GM18502 (cell line): ENCODE measurements around the gene CHRM3.
"Not testable (repeated sequence)": the region's sequence is repeated elsewhere in the genome, so short reads cannot be mapped to it uniquely, and the experiment has no call there.

ENCODE experiments used
- ATAC-seq: cut with Tn5 transposase; IDR thresholded peaks from one replicate; pipeline ENCODE4 v1.9.1; 2021; ENCODE audit warnings: mild to moderate bottlenecking; ENCODE audit not compliant: unreplicated experiment, poor library complexity

The CHRM3 gene

DNA sequence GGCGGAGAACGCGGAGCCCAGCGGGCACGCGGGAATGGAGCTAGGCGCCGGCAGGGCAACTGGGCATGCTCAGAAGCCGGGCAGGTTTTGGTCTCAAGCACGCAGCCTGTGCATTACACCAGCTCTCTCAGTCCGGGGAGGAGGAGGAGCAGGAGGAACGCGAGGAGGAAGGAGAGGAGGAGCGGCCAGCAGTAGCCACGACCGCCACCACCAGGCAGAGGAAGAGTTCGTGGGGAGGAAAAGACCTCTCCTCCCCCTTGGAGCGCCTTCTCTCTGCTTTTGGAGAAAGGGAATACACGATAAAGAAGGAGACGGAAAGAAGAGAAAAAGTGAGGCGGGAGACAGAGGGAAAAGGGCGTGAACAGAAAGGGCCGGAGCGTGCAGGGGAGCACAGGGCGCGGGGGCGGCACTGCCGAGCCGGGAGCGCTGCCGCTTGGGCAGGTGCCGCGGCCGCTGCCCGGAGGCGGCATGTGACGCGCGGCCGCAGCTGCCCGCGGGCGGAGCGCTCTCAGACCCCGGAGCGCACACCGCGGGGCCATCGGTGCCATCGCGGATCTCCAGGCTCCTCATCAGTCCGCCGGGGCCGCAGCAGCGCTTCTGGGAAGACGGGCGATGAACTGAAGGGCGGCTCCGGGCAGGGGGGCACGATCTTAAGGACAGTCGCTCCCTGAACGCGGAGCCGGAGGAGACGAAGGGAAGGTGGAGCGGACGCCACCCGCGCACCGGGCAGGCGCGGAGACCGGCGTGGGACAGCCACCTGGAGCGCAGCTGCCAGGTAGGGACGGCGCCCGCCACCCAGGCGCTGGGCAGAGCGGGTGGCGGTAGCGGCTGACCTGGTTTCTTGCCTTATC, at the start of gene CHRM3:
CHRM3 (plus strand) TSS at position 116 of the 851 bp plus-strand sequence. CDS start 520,884 bp downstream, outside the sequence.
- ATAC-seq, result no peak

DNA sequence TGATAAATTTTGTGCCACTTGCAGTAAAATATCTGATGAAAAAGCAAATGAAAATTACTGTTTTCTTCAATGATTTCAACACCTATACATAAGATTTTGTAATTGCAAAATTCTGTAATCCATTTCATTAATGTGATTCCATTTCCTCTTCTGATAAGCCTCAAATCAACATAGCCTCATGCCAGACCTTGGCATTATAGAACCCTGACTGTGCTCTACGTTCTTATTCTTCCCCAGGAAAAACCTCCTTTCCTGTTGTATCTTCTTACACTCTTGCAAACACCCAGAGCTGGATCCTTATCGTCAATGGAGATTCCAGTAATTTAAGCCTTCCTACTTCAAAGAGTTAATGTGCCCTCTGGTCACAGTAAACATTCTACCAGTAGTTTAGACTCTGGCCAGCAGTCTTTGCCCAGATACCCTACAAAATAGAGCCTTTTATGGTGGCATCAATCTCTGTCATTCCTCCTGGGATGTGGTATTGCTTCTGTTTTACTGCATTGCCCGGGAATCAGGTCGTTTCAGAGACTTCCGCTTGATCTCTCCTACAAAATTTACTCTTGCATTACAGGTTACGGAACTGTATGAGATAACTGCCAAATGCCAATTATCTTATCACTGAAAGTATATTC, 48.5 kb upstream of the CHRM3 start:
- no peak for ATAC-seq

DNA sequence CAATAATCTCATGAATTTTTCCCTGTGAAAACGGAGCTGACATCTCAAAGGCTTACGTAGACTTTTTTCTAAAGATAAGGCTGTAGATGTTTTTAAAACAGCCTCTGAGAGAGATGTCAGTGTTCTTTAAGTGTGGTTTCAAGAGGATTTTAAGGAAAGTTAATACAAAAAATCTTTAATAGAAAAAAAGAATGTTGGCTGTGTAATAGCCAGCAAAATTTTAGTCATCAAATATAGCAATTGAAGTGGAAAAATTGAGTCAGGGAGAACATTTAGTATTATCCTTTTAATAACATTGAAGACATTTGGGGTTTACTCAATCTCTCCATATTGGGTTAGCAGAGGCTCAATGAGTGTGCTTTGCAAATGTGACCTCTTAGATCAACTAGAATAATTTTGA, 38.6 kb upstream of the CHRM3 start:
- no peak for ATAC-seq

DNA sequence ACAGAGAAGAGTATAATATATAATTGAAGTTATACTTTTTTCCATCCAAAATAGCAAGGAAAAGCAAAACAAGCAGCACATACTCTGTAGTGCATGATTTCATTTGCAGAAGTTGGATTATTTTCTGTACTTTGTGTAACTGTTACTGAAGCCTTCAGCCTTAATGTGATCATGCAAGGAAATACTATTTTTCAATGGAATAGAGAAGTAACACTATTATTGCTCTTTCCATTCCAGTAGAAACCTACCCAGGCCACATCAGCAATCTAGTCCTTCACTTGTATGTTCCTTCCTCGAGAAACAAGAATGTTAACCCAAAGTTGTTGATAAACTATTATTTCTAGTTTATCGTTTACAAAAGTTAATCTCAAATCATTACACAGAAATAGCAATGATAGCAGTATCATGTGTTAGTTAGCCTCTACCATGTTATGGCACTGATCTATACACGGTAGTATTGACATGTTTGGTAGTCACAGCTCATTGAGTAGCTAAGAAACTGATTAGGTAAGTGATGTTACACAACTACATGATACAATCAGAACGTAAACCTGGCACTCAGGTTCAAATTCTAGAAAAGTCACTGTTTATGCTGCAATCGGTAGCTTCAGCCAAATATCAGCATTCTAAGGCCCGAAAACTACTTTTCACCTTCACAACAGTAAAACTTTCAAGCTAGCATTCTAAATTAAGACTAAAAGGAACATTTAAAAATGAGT, 37.6 kb upstream of the CHRM3 start:
- ATAC-seq, result no peak

DNA sequence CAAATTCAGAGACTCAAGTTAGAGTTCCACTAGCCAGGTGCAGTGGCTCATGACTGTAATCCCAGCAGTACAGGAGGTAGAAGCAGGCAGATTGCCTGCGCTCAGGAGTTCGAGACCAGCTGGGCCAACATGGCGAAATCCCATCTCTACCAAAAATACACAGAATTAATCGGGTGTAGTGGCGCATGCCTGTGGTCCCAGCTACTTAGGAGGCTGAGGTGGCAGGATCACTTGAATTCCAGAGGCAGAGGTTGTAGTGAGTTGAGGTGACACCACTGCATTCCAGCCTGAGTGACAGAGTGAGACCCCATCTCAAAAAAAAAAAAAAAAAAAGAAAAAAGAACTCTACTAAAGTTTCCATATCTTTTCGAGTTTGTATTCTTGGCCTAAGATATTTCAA, 36.7 kb upstream of the CHRM3 start:
- no peak for ATAC-seq

DNA sequence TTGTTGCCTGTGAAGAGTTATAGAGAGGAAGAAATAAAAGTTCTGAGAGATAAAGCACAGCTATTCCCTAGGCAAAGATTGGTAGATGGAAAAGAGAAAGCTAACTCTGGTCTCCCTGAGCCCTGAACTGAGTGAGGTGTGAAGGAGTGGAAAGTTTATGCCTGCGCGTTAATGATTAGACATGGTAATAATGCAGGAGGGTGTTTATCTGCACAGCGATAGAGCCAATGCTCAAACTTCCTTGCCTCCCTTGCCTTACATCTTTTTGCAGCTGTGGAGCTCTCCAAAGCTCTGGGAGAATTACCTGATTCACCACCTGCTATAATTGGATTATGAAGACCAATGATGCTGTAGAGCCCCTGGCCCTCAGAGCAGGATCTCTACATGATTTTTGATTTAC, 32.8 kb upstream of the CHRM3 start:
- ATAC-seq, result no peak

DNA sequence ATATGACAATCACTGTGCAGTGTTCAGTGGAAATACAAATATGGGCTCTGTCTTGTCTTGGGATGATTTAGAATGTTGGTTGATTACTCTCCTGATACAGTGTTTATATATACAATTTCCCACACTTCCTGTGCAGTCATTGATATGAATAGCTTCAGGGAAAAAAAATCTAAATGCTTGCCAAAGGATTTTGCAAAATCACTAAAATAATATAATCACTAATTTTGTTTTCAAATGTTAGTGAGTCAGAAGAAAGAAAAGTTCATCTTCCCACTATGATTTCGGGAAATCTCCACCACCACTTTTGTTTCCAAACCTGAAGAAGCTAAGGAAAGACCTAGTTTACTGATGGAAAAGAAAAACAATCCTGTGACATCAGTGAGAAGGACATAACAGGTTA, 32.1 kb upstream of the CHRM3 start:
- ATAC-seq, result no peak

DNA sequence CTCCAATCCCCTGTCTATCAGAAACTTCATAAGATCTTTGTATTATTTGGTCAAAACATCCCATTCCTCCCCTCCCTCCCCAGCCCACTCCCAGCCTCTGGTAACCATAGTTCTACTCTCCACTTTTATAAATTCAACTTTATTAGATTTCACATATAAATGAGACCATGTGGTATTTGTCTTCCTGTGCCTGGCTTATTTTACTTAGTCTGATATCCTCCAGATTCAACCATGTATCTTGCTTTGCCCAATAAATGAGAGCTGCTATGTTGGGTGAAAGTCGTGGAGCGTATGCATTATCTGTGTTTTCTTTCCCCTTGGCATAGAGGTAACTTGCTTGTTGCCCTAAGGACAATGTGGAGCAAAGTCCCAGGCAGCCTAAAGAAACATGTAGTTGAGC, 28.5 kb upstream of the CHRM3 start:
- ATAC-seq, result no peak

DNA sequence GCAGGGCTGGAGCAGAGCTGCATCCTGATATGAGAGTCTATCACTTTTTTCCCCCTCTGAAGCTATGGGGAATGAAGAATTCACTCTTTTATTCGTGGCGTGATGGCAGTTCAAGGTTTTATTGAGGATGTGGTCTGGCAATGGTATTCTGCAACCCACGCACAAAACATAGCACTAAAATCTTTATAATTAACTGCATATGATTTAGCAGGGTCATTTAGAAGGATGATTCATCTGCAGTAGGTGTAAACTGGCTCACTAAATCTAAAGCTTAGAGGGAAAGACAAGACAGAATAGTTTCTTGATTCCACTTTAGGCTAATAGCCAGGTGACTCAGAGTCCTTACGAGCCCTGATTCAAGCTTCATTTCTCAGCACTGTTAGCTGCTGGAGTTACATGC, 25.0 kb upstream of the CHRM3 start:
- no peak for ATAC-seq

DNA sequence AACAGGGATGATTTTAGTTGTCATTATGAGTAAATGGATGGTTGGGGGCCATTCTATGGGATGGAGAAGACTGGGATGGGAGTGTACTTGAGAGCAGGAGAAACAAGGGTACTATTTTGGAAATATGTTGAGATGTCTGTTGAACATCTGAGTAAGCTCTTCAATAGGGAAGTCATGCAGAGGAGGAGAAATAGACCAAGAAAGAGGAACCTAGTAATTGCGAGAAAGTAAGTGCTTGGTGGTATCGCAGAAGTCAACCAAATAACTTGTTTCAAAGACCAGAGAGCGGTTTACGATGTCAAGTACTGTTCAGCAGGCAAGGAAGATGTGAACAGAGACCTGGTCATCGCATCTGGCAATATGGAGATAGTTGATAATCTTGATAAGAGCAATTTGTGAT, 22.4 kb upstream of the CHRM3 start:
- ATAC-seq, result no peak

DNA sequence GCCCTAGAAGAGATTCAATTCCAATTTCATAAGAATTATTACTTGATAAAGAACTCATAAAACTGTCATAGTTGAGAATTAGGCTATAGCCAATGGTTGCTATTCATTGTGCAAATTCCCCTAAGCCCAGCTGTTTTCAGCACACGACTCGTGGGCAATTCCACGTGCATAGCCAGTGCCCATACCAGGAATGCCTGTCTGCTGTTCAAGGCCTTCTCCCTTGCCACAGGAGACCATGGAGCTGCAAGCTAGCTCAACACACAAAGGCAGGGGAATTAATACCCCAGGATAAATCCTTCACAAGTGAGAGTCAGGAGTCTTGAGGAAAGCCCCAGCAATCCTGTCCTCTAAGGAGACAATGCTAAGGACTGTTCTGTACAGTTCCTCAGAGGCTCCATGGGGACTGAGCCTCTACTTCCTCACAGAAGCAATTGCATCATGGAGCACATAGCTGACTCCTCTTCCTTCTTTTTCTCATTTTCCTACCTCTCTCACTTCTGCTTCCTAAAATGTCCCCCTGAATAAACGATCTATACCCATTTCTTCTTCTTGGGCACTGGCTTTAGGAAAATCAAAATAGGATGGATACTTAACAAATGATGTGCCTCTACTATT, 19.1 kb upstream of the CHRM3 start:
- no peak for ATAC-seq

DNA sequence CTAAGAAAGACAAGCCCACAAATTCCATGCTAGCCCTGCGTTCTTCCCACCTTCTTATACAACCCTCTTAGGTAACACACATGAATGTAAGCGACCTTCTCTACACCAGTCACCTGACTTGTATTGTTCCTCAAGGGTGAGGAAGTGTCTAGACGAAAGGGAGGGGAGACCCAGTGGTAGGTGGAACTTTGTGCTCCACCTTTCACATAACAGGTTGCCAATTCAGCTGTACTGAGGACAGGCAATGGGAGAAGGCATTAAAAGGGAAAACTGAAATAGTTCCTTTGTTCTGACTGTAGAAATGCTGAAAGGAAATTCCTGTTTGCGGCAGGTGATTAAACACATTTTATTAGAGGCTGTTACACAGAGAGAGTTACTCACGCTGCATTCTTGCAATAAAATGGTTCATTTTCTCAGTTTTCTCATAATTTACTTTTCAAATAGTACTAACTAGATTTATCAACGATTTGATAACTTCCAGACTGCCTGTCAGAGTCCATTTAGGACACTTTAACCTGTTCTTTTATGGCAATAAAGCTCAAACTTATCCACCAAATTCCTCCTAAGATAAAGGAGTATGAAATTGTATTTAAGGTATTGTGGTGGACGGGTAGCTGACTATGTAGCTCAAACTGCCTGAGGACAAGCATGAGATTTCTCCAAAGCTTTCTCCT, 17.8 kb upstream of the CHRM3 start:
- ATAC-seq, result no peak

DNA sequence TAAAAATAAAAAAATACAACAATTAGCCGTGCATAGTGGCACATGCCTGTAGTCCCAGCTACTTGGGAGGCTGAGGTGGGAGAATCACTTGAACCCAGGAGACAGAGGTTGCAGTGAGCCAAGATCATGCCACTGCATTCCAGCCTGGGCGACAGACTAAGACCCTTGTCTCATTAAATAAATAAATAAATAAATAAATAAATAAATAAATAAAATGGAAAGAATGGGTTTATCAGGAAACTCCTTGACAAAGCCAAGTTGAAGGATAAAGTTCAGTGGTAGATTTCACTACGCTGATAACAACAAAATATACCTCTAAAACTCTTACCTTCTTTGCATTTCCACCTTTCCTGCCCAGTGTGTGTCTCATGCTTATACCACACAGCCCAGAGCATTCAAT, 15.5 kb upstream of the CHRM3 start:
- not testable (repeated sequence) for ATAC-seq

DNA sequence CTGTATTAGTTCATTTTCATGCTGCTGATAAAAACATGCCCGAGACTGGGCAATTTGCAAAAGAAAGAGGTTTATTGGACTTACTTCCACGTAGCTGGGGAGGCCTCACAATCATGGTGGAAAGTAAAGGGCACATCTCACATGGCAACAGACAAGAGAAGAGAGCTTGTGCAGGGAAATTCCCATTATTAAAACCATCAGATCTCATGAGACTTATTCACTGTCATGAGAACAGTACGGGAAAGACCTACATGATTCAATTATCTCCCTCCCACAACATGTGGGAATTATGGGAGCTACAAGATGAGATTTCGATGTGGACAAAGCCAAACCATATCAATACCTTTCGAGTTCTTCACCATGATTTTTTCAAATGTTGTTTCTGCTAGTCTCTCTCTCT, 3.7 kb upstream of the CHRM3 start:
- ATAC-seq, result no peak

DNA sequence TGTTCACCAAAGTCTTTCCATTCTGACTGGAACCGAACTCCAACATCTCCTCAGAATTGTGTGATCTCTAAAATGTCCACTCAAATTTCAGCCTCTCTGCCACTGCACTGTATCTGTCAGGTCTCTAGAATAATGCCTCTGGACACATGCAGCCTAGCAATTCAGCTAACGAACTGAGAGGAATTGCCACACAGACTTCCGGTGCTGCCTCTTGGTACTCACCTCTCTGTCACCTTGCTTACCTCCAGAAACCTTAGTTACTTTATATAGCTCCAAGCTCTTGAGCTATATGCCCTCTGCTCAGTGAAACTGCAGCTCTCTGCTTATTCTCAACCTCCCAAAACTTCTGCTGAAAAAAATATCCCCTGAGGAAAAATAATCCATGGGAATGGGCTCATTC, 2.7 kb upstream of the CHRM3 start:
- no peak for ATAC-seq

DNA sequence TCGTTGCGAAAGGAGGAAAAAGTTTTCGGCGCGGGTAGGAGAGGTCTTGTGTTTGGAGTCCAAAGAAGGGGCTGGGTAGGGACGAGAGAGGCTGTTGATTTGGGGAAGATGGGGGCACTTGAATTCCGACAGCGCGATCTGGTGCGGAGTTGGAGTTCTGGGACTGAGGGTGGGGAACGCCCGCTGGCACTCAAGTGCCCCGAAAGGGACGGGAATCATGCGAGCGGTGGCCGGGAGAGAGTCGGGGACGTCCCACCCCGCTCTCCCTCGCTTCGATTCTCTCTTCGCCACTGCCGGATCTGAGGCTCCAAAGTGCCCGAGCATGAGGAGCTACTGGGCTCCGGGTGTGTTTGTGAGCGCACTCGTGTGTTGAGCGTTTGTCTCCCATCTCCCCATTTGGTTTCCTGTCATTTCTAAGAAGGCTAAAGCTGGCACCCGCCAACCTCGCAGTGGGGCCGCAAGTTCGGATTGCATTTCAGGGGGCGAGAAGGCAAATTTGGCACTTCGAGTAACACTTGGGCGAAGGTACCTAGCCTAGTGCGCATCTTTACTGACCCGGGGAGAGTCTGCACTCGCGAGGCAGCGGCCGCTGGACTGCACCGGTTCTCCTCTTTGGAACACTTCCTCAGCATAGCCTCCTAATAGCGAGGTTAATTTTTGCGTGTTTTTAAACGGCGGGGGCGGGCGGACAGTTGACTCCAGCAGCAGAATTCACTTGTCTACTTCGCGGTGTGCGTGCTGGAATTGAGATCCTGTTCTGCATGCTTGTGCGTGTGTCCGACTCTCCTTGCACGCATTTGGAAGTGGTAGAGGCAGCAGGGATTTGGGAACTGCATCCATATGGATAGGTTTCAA, 1.2 kb downstream of the CHRM3 start:
- no peak for ATAC-seq

DNA sequence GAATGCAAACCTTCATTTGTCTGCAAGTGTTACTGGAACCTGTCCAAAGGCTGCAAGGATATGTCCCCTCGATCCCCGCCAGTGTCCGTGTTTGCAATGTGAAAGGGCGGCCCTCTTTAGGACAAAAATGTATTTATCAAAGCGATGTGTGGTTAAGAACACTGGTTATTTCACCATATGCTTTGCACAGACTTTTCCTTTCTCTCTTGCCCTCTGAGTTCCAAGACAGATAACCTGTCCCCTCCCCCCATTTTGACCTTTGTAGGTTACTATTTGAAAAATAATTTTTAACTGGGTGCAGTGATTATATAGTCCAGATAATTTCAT, 1.8 kb downstream of the CHRM3 start:
- ATAC-seq, result no peak

DNA sequence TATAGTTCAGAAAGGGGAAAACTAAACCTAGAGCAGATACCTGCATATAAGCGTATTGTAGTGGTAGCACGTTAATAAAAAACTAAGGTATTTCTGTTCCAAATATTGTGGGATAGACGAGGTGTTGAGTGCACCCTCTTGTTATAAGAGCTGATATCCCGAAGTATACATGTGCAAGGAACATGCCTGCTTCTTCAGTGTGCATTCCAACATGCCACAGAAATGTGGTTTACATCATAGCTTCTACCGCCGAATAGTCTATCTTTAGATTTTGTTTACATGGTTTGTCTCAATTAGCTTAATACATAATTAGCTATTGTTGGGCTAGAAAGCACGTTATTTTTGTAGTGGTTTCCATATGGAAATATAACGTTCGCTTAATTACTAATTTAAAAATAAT, 2.2 kb downstream of the CHRM3 start:
- no peak for ATAC-seq

DNA sequence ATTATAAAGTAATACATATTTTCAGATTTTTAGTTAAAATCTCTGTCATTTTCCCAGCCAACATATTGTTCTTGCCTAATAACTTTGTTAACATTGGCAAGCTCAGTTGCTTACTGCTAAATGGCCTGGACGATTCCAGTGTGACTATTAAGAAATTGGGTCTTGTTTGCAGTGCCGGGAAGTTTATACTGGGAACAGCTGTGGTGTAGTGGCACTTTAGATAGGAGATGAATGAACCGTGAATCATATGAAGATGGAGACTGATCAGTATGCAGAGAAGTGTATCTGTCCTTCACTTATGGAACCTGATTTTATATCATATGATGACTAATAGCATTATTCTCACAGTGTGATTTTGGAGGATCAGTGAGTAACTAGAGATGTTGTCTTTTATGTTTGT, 3.3 kb downstream of the CHRM3 start:
- ATAC-seq, result no peak

DNA sequence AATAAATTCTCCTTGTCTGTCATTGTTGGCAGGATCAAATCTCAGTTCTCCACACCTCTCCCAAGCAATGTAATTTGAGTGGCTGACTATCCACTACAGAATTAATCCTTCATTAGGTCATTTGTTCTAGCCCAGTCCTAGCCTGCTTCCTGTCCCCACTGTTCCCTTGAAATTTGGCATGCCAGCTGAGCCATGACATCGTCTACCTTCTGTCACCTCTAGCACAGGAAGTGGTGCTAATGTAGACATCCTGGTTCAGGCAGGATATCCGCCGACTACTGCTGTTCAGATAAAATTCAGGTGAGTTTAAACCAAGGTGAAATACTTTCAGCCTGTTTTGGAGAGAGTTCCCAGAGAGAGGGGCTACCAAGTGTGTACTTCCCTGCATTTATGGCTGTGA, 5.9 kb downstream of the CHRM3 start:
- no peak for ATAC-seq
